HEK293T (cell line): Measurements from ENCODE around the gene ANKRD66.

Source experiments
- BHLHE40 ChIP-seq: fragments of 450-650 bp; IDR thresholded peaks from 2 replicates; pipeline ENCODE4 v1.6.1; 2016; ENCODE audit warnings: mild to moderate bottlenecking, moderate library complexity, borderline replicate concordance
- CTBP1 ChIP-seq: fragments of 450-650 bp; IDR thresholded peaks from 2 replicates; pipeline ENCODE4 v1.6.1; 2016; ENCODE audit warnings: borderline replicate concordance
- ELF4 ChIP-seq: fragments of 450-650 bp; IDR thresholded peaks from 2 replicates; pipeline ENCODE4 v1.6.1; 2017; ENCODE audit warnings: antibody characterized with exemption
- FOXA1 ChIP-seq: fragments of 450-650 bp; IDR thresholded peaks from 2 replicates; pipeline ENCODE4 v1.6.1; 2016; ENCODE audit warnings: mild to moderate bottlenecking
- FOXK2 ChIP-seq: fragments of 450-650 bp; IDR thresholded peaks from 2 replicates; pipeline ENCODE4 v1.6.1; 2016; ENCODE audit warnings: mild to moderate bottlenecking
- FOXM1 ChIP-seq: fragments of 450-650 bp; IDR thresholded peaks from 2 replicates; pipeline ENCODE4 v1.6.1; 2017; ENCODE audit warnings: mild to moderate bottlenecking, borderline replicate concordance
- HDGF ChIP-seq: fragments of 450-650 bp; IDR thresholded peaks from 2 replicates; pipeline ENCODE4 v1.6.1; 2017; ENCODE audit warnings: antibody characterized with exemption, borderline replicate concordance
- LEF1 ChIP-seq: fragments of 450-650 bp; IDR thresholded peaks from 2 replicates; pipeline ENCODE4 v1.6.1; 2017; ENCODE audit warnings: mild to moderate bottlenecking, borderline replicate concordance
- NFRKB ChIP-seq: fragments of 450-650 bp; IDR thresholded peaks from 2 replicates; pipeline ENCODE4 v1.6.1; 2016; ENCODE audit warnings: mild to moderate bottlenecking, moderate library complexity
- SP1 ChIP-seq: fragments of 450-650 bp; IDR thresholded peaks from 2 replicates; pipeline ENCODE4 v1.6.1; 2017
- SUZ12 ChIP-seq: fragments of 450-650 bp; IDR thresholded peaks from 2 replicates; pipeline ENCODE4 v1.6.1; 2016; ENCODE audit warnings: mild to moderate bottlenecking
- TARDBP ChIP-seq: fragments of 450-650 bp; IDR thresholded peaks from 2 replicates; pipeline ENCODE4 v1.6.1; 2016
- ZNF384 ChIP-seq: fragments of 450-650 bp; IDR thresholded peaks from 2 replicates; pipeline ENCODE4 v1.6.1; 2016
- TF ChIP-seq, protein P1 (sequence below): fragments of 450-650 bp; IDR thresholded peaks from 2 replicates; pipeline ENCODE4 v1.6.1; 2016

- no peak for TF ChIP-seq SUZ12
- TF ChIP-seq ELF4, result no peak
- no peak for TF ChIP-seq FOXK2
- no peak for TF ChIP-seq FOXA1
- TF ChIP-seq TARDBP, result no peak
- no peak for TF ChIP-seq ZNF384
- TF ChIP-seq, protein P1, sequence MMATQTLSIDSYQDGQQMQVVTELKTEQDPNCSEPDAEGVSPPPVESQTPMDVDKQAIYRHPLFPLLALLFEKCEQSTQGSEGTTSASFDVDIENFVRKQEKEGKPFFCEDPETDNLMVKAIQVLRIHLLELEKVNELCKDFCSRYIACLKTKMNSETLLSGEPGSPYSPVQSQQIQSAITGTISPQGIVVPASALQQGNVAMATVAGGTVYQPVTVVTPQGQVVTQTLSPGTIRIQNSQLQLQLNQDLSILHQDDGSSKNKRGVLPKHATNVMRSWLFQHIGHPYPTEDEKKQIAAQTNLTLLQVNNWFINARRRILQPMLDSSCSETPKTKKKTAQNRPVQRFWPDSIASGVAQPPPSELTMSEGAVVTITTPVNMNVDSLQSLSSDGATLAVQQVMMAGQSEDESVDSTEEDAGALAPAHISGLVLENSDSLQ, result no peak
- TF ChIP-seq NFRKB, result no peak
- no peak for TF ChIP-seq CTBP1
- TF ChIP-seq SP1, result no peak
- TF ChIP-seq LEF1, result no peak
- TF ChIP-seq FOXM1, result no peak
- TF ChIP-seq HDGF, result no peak
- TF ChIP-seq BHLHE40, result no peak
Observed at GRCh38 chr6:46760925-46761324, 14.2 kb downstream of the ANKRD66 start.
